Suprapubic skin (tissue), 4 donors: ENCODE data around the gene WWOX.

Experiments used
- EP300 ChIP-seq: sonication (generic); formaldehyde crosslinking; IDR thresholded peaks from one replicate; pipeline ENCODE4 v1.6.1; 2017; ENCODE audit warnings: antibody characterized with exemption
- POLR2A ChIP-seq, 2 donors: fragments of 450-650 bp; IDR thresholded peaks; one replicate each; pipeline ENCODE4 v1.6.1; 2017; ENCODE audit warnings: antibody characterized with exemption in 2 of 2, mild to moderate bottlenecking in 2 of 2, moderate library complexity in 2 of 2
- POLR2AphosphoS5 ChIP-seq, 3 donors: sonication (generic); formaldehyde crosslinking; IDR thresholded peaks; one replicate each; pipeline ENCODE4 v1.6.1; 2017; ENCODE audit warnings: antibody characterized with exemption in 3 of 3
- TF ChIP-seq, protein P1 (sequence below), 2 donors: fragments of 200-600 bp in 1 of 2; fragments of 450-650 bp in 1 of 2; sonication (generic) in 1 of 2; IDR thresholded peaks; one replicate each; pipeline ENCODE4 v1.5.1; 2016 to 2019; ENCODE audit warnings: antibody characterized with exemption in 2 of 2, mild to moderate bottlenecking in 1 of 2, moderate library complexity in 1 of 2

- TF ChIP-seq, protein P1, sequence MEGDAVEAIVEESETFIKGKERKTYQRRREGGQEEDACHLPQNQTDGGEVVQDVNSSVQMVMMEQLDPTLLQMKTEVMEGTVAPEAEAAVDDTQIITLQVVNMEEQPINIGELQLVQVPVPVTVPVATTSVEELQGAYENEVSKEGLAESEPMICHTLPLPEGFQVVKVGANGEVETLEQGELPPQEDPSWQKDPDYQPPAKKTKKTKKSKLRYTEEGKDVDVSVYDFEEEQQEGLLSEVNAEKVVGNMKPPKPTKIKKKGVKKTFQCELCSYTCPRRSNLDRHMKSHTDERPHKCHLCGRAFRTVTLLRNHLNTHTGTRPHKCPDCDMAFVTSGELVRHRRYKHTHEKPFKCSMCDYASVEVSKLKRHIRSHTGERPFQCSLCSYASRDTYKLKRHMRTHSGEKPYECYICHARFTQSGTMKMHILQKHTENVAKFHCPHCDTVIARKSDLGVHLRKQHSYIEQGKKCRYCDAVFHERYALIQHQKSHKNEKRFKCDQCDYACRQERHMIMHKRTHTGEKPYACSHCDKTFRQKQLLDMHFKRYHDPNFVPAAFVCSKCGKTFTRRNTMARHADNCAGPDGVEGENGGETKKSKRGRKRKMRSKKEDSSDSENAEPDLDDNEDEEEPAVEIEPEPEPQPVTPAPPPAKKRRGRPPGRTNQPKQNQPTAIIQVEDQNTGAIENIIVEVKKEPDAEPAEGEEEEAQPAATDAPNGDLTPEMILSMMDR (IDR thresholded peaks at IDR 0.05) = no peak
- TF ChIP-seq POLR2A (IDR thresholded peaks at IDR 0.05) (no peak), POLR2AphosphoS5 (IDR thresholded peaks at IDR 0.05) (no peak), EP300 (no peak)
Observed at GRCh38 chr16:78441298-78441697, 341.8 kb downstream of the WWOX start.
